ENCODE measurements around the gene UBE2I.

Gene UBE2I

GRCh38 chr16:1320658-1321240 lies 11.3 kb downstream of the UBE2I start:
- H3K9ac ChIP-seq (ENCODE audit: low read depth in 1 of 2, low read length in 2 of 2) = no peak overlapping the region
- no peak overlapping the region for H3K4me3 ChIP-seq (ENCODE audit: low read length in 2 of 2)
- H3K9me3 ChIP-seq (ENCODE audit: control insufficient read depth in 2 of 2, low read length in 2 of 2) = no peaks in the 10 kb centered on the region
- no peak overlapping the region for H3K27ac ChIP-seq (ENCODE audit: low read depth in 2 of 2, low read length in 2 of 2)
- H3K36me3 ChIP-seq (ENCODE audit: control insufficient read depth in 2 of 2, insufficient read depth in 2 of 2, low read length in 2 of 2) = peaks cover 55 to 71% of the 10 kb centered on the region in 2 donors
- H3K27me3 ChIP-seq (ENCODE audit: control insufficient read depth in 2 of 2, insufficient read depth in 2 of 2, low read length in 2 of 2) = no peaks in the 10 kb centered on the region
- H3K4me1 ChIP-seq (ENCODE audit: control insufficient read depth in 2 of 2, insufficient read depth in 2 of 2, low read length in 2 of 2) = no peaks in the 10 kb centered on the region

GRCh38 chr16:1322407-1322806 lies 13.0 kb downstream of the UBE2I start:
- H3K36me3 ChIP-seq (ENCODE audit: control insufficient read depth in 2 of 2, insufficient read depth in 2 of 2, low read length in 2 of 2) = peaks cover 42 to 54% of the 10 kb centered on the region in 2 donors

GRCh38 chr16:1323296-1324239 lies 14.1 kb downstream of the UBE2I start:
- no peaks in the 10 kb centered on the region for H3K4me1 ChIP-seq (ENCODE audit: control insufficient read depth in 2 of 2, insufficient read depth in 2 of 2, low read length in 2 of 2)
- H3K9me3 ChIP-seq (ENCODE audit: control insufficient read depth in 2 of 2, low read length in 2 of 2) = no peaks in the 10 kb centered on the region
- no peak overlapping the region for H3K4me3 ChIP-seq (ENCODE audit: low read length in 2 of 2)
- H3K27ac ChIP-seq (ENCODE audit: low read depth in 2 of 2, low read length in 2 of 2) = peak overlapping the region in 1 of 2 donors; percentile 9
- no peak overlapping the region for H3K9ac ChIP-seq (ENCODE audit: low read depth in 1 of 2, low read length in 2 of 2)
- H3K27me3 ChIP-seq (ENCODE audit: control insufficient read depth in 2 of 2, insufficient read depth in 2 of 2, low read length in 2 of 2) = no peaks in the 10 kb centered on the region
- H3K36me3 ChIP-seq (ENCODE audit: control insufficient read depth in 2 of 2, insufficient read depth in 2 of 2, low read length in 2 of 2) = peaks cover 30 to 42% of the 10 kb centered on the region in 2 donors

More at GRCh38 chr16:1322407-1322806, 13.0 kb downstream of the UBE2I start:
- no peak overlapping the region for H3K9ac ChIP-seq (ENCODE audit: low read depth in 1 of 2, low read length in 2 of 2)
- H3K4me3 ChIP-seq (ENCODE audit: low read length in 2 of 2) = no peak overlapping the region
- no peaks in the 10 kb centered on the region for H3K4me1 ChIP-seq (ENCODE audit: control insufficient read depth in 2 of 2, insufficient read depth in 2 of 2, low read length in 2 of 2)
- H3K27me3 ChIP-seq (ENCODE audit: control insufficient read depth in 2 of 2, insufficient read depth in 2 of 2, low read length in 2 of 2) = no peaks in the 10 kb centered on the region
- H3K27ac ChIP-seq (ENCODE audit: low read depth in 2 of 2, low read length in 2 of 2) = no peak overlapping the region
- H3K9me3 ChIP-seq (ENCODE audit: control insufficient read depth in 2 of 2, low read length in 2 of 2) = no peaks in the 10 kb centered on the region

- no peak overlapping the region for H3K27ac ChIP-seq (ENCODE audit: low read depth in 2 of 2, low read length in 2 of 2)
- H3K9me3 ChIP-seq (ENCODE audit: control insufficient read depth in 2 of 2, low read length in 2 of 2) = no peaks in the 10 kb centered on the region
- no peaks in the 10 kb centered on the region for H3K4me1 ChIP-seq (ENCODE audit: control insufficient read depth in 2 of 2, insufficient read depth in 2 of 2, low read length in 2 of 2)
- H3K9ac ChIP-seq (ENCODE audit: low read depth in 1 of 2, low read length in 2 of 2) = no peak overlapping the region
- no peak overlapping the region for H3K4me3 ChIP-seq (ENCODE audit: low read length in 2 of 2)
- H3K36me3 ChIP-seq (ENCODE audit: control insufficient read depth in 2 of 2, insufficient read depth in 2 of 2, low read length in 2 of 2) = peaks cover 25 to 35% of the 10 kb centered on the region in 2 donors
- H3K27me3 ChIP-seq (ENCODE audit: control insufficient read depth in 2 of 2, insufficient read depth in 2 of 2, low read length in 2 of 2) = no peaks in the 10 kb centered on the region
Measured at GRCh38 chr16:1324286-1324826, 14.9 kb downstream of the UBE2I start.

- Histone ChIP-seq H3K9ac (ENCODE audit: low read depth in 1 of 2, low read length in 2 of 2) (no peak overlapping the region), H3K36me3 (ENCODE audit: control insufficient read depth in 2 of 2, insufficient read depth in 2 of 2, low read length in 2 of 2) (peaks cover 17 to 27% of the 10 kb centered on the region in 2 donors), H3K27ac (ENCODE audit: low read depth in 2 of 2, low read length in 2 of 2) (no peak overlapping the region), H3K4me1 (ENCODE audit: control insufficient read depth in 2 of 2, insufficient read depth in 2 of 2, low read length in 2 of 2) (no peaks in the 10 kb centered on the region), H3K4me3 (ENCODE audit: low read length in 2 of 2) (no peak overlapping the region), H3K9me3 (ENCODE audit: control insufficient read depth in 2 of 2, low read length in 2 of 2) (no peaks in the 10 kb centered on the region), H3K27me3 (ENCODE audit: control insufficient read depth in 2 of 2, insufficient read depth in 2 of 2, low read length in 2 of 2) (no peaks in the 10 kb centered on the region)
Measured at GRCh38 chr16:1325261-1325660, 15.8 kb downstream of the UBE2I start.

GRCh38 chr16:1325673-1326371 lies 16.4 kb downstream of the UBE2I start:
- no peak overlapping the region for H3K27ac ChIP-seq (ENCODE audit: low read depth in 2 of 2, low read length in 2 of 2)
- no peaks in the 10 kb centered on the region for H3K4me1 ChIP-seq (ENCODE audit: control insufficient read depth in 2 of 2, insufficient read depth in 2 of 2, low read length in 2 of 2)
- H3K9me3 ChIP-seq (ENCODE audit: control insufficient read depth in 2 of 2, low read length in 2 of 2) = no peaks in the 10 kb centered on the region
- no peak overlapping the region for H3K4me3 ChIP-seq (ENCODE audit: low read length in 2 of 2)
- H3K9ac ChIP-seq (ENCODE audit: low read depth in 1 of 2, low read length in 2 of 2) = no peak overlapping the region
- no peaks in the 10 kb centered on the region for H3K27me3 ChIP-seq (ENCODE audit: control insufficient read depth in 2 of 2, insufficient read depth in 2 of 2, low read length in 2 of 2)
- peaks cover 12 to 21% of the 10 kb centered on the region in 2 donors for H3K36me3 ChIP-seq (ENCODE audit: control insufficient read depth in 2 of 2, insufficient read depth in 2 of 2, low read length in 2 of 2)

- Histone ChIP-seq H3K9ac (ENCODE audit: low read depth in 1 of 2, low read length in 2 of 2) (no peak overlapping the region), H3K36me3 (ENCODE audit: control insufficient read depth in 2 of 2, insufficient read depth in 2 of 2, low read length in 2 of 2) (peaks cover 10 to 20% of the 10 kb centered on the region in 2 donors), H3K27me3 (ENCODE audit: control insufficient read depth in 2 of 2, insufficient read depth in 2 of 2, low read length in 2 of 2) (no peaks in the 10 kb centered on the region), H3K4me3 (ENCODE audit: low read length in 2 of 2) (no peak overlapping the region), H3K27ac (ENCODE audit: low read depth in 2 of 2, low read length in 2 of 2) (no peak overlapping the region), H3K9me3 (ENCODE audit: control insufficient read depth in 2 of 2, low read length in 2 of 2) (no peaks in the 10 kb centered on the region), H3K4me1 (ENCODE audit: control insufficient read depth in 2 of 2, insufficient read depth in 2 of 2, low read length in 2 of 2) (peaks cover 2 to 3% of the 10 kb centered on the region in 2 donors)
Measured at GRCh38 chr16:1326391-1326790, 17.0 kb downstream of the UBE2I start.

- Histone ChIP-seq H3K36me3 (ENCODE audit: control insufficient read depth in 2 of 2, insufficient read depth in 2 of 2, low read length in 2 of 2) (peaks cover 10 to 15% of the 10 kb centered on the region in 2 donors), H3K27ac (ENCODE audit: low read depth in 2 of 2, low read length in 2 of 2) (peak overlapping the region in 1 of 2 donors; percentile 32), H3K9me3 (ENCODE audit: control insufficient read depth in 2 of 2, low read length in 2 of 2) (no peaks in the 10 kb centered on the region), H3K9ac (ENCODE audit: low read depth in 1 of 2, low read length in 2 of 2) (no peak overlapping the region), H3K4me3 (ENCODE audit: low read length in 2 of 2) (no peak overlapping the region), H3K4me1 (ENCODE audit: control insufficient read depth in 2 of 2, insufficient read depth in 2 of 2, low read length in 2 of 2) (peaks cover 9 to 10% of the 10 kb centered on the region in 2 donors), H3K27me3 (ENCODE audit: control insufficient read depth in 2 of 2, insufficient read depth in 2 of 2, low read length in 2 of 2) (no peaks in the 10 kb centered on the region)
Measured at GRCh38 chr16:1326946-1327618, 17.6 kb downstream of the UBE2I start.

GRCh38 chr16:1327619-1327947 lies 18.1 kb downstream of the UBE2I start:
- Histone ChIP-seq H3K4me1 (ENCODE audit: control insufficient read depth in 2 of 2, insufficient read depth in 2 of 2, low read length in 2 of 2) (peaks cover 11 to 14% of the 10 kb centered on the region in 2 donors), H3K9ac (ENCODE audit: low read depth in 1 of 2, low read length in 2 of 2) (no peak overlapping the region), H3K36me3 (ENCODE audit: control insufficient read depth in 2 of 2, insufficient read depth in 2 of 2, low read length in 2 of 2) (peaks cover 10 to 15% of the 10 kb centered on the region in 2 donors), H3K4me3 (ENCODE audit: low read length in 2 of 2) (no peak overlapping the region), H3K9me3 (ENCODE audit: control insufficient read depth in 2 of 2, low read length in 2 of 2) (no peaks in the 10 kb centered on the region), H3K27ac (ENCODE audit: low read depth in 2 of 2, low read length in 2 of 2) (no peak overlapping the region), H3K27me3 (ENCODE audit: control insufficient read depth in 2 of 2, insufficient read depth in 2 of 2, low read length in 2 of 2) (no peaks in the 10 kb centered on the region)

Data from mucosa of rectum (tissue), 2 donors.